ENCODE data around the gene STX1B. TPM values are rescaled to one million over a fixed set of nuclear protein-coding genes. Genes with fewer than 3 reads are reported as not detected.

The STX1B gene
- total and polyA plus RNA-seq, 2 donors (not counting 3 experiments of a cell fraction or from before 2014, with no cell fraction given): 0.11 to 0.14 TPM

DNA sequence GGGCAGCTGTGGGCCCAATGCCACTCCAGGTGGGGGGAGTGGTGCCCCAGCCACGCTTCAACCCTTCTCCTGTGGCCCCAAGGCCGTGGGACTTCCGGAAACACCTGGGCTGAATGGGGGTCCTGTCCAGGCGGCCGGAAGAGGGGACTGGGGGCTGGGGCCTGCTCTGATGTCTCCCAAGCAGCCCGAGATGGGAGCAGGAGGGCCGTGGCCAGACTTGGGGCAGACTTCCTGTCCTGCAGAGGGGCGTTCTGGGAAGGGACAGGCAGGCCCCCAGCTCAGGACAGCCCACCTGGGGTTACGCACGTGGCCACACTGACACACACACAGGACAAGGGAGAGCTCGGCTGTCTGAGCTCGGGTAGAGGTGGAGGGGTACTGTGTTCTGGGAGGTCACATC is 20.3 kb downstream of the STX1B start:
- no peak overlapping the region for H2AFZ ChIP-seq (ENCODE audit: low read depth, low read length)
- no peaks in the 10 kb centered on the region for H3K79me2 ChIP-seq (ENCODE audit: control insufficient read depth, insufficient read depth, low read length)
- no peak overlapping the region for H3K4me2 ChIP-seq (ENCODE audit: insufficient read depth, low read length)
- intact Hi-C loops (cut with micrococcal nuclease): no loop called here
- DNase-seq (ENCODE audit: low read depth, low spot score) (no peak), FAIRE-seq (no peak)
- H3K9ac ChIP-seq (replicated peaks; ENCODE audit: extremely low read depth, insufficient read depth, low read length): no peak overlapping the region
- no peaks in the 10 kb centered on the region for H3K9me1 ChIP-seq (replicated peaks; ENCODE audit: control insufficient read depth, extremely low read depth, insufficient read depth, low read length)
- dilution Hi-C loops (cut with MboI; ENCODE audit: extremely low pct_ligation_motif_present, low sequenced_read_pairs): no loop called here
- CTCF ChIA-PET: no interaction called here
- no peaks in the 10 kb centered on the region for H3K27me3 ChIP-seq (ENCODE audit: control insufficient read depth in 2 of 2, insufficient read depth in 2 of 2, low read length in 2 of 2)
- H4K20me1 ChIP-seq (replicated peaks; ENCODE audit: control insufficient read depth, extremely low read depth, insufficient read depth, low read length): no peaks in the 10 kb centered on the region
- no TSS peak for BruUV-seq (replicated peaks)
- TF ChIP-seq EZH2 (IDR thresholded peaks at IDR 0.05; ENCODE audit: borderline replicate concordance, low read depth, low read length, severe bottlenecking): no peak
- TF ChIP-seq JUN (IDR thresholded peaks at IDR 0.05; ENCODE audit: borderline replicate concordance, insufficient read depth, insufficient read length, low read depth): no peak
- no peak overlapping the region for H3K27ac ChIP-seq (ENCODE audit: insufficient read depth, low read depth, low read length)
- H3K4me3 ChIP-seq (replicated peaks in 1 of 3; ENCODE audit: insufficient read depth in 1 of 3, low read depth in 1 of 3, low read length in 3 of 3): no peak overlapping the region
- no peaks in the 10 kb centered on the region for H3K36me3 ChIP-seq (ENCODE audit: control insufficient read depth in 2 of 2, extremely low read depth in 1 of 2, insufficient read depth in 2 of 2, low read length in 2 of 2)
- H3K9me3 ChIP-seq (replicated peaks; ENCODE audit: control insufficient read depth, insufficient read depth, low read length): no peaks in the 10 kb centered on the region
- no peaks in the 10 kb centered on the region for H3K4me1 ChIP-seq (ENCODE audit: control insufficient read depth, extremely low read depth, insufficient read depth, low read length)
- POLR2A ChIA-PET: no interaction called here

DNA sequence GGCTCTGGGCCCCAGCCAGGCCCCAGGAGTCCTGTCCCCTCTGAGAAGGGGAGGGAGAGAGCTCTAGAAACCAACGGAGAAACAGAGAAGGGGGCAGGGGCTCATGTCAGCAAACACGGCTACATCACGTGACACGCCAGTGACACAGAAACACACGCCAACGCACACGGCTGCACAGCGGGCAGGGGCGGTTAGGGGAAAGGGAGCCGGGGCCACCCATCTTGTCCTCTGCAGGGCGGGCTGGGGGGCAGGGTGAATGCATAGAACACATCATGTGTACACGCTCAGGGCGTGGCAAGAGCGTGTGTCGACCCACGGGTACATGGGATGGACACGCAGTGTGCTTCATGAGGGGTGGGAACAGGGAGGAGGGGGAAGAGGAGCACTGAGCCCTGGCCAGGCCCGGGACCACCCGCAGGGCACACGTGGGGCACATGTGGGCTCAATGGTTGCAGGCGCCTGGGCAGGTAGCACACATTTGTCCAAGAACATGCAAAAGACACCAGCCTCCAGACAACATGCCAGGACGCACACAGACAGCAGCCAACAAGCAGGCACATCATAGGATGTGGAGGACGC is 20.9 kb downstream of the STX1B start:
- no peak overlapping the region for H3K4me2 ChIP-seq (ENCODE audit: insufficient read depth, low read length)
- no peaks in the 10 kb centered on the region for H3K9me1 ChIP-seq (replicated peaks; ENCODE audit: control insufficient read depth, extremely low read depth, insufficient read depth, low read length)
- DNase-seq (ENCODE audit: low read depth, low spot score) (no peak), FAIRE-seq (no peak)
- no peaks in the 10 kb centered on the region for H3K4me1 ChIP-seq (ENCODE audit: control insufficient read depth, extremely low read depth, insufficient read depth, low read length)
- no peak for TF ChIP-seq EZH2 (IDR thresholded peaks at IDR 0.05; ENCODE audit: borderline replicate concordance, low read depth, low read length, severe bottlenecking)
- no peak for TF ChIP-seq POLR2A (IDR thresholded peaks at IDR 0.05; ENCODE audit: low read depth, low read length)
- no peak for TF ChIP-seq FOS (IDR thresholded peaks at IDR 0.05; ENCODE audit: borderline replicate concordance, insufficient read depth, low read length)
- no peak for TF ChIP-seq GATA2 (IDR thresholded peaks at IDR 0.05; ENCODE audit: insufficient read depth, insufficient read length, low read depth, low read length)
- TF ChIP-seq MYC (IDR thresholded peaks at IDR 0.05; ENCODE audit: low read depth, low read length): no peak
- TF ChIP-seq POLR2AphosphoS5 (IDR thresholded peaks at IDR 0.05; ENCODE audit: insufficient read depth, low read depth, low read length): no peak
- TF ChIP-seq JUN (IDR thresholded peaks at IDR 0.05; ENCODE audit: borderline replicate concordance, insufficient read depth, insufficient read length, low read depth): no peak
- TF ChIP-seq, protein P1, sequence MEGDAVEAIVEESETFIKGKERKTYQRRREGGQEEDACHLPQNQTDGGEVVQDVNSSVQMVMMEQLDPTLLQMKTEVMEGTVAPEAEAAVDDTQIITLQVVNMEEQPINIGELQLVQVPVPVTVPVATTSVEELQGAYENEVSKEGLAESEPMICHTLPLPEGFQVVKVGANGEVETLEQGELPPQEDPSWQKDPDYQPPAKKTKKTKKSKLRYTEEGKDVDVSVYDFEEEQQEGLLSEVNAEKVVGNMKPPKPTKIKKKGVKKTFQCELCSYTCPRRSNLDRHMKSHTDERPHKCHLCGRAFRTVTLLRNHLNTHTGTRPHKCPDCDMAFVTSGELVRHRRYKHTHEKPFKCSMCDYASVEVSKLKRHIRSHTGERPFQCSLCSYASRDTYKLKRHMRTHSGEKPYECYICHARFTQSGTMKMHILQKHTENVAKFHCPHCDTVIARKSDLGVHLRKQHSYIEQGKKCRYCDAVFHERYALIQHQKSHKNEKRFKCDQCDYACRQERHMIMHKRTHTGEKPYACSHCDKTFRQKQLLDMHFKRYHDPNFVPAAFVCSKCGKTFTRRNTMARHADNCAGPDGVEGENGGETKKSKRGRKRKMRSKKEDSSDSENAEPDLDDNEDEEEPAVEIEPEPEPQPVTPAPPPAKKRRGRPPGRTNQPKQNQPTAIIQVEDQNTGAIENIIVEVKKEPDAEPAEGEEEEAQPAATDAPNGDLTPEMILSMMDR (IDR thresholded peaks at IDR 0.05; ENCODE audit: extremely low read depth in 1 of 2, insufficient read depth in 1 of 2, low read depth in 1 of 2, low read length in 2 of 2): no peak
- TF ChIP-seq, protein P2, sequence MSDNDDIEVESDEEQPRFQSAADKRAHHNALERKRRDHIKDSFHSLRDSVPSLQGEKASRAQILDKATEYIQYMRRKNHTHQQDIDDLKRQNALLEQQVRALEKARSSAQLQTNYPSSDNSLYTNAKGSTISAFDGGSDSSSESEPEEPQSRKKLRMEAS (IDR thresholded peaks at IDR 0.05; ENCODE audit: insufficient read depth, insufficient read length): no peak
- POLR2A ChIA-PET: no interaction called here
- H3K79me2 ChIP-seq (ENCODE audit: control insufficient read depth, insufficient read depth, low read length): no peaks in the 10 kb centered on the region
- H2AFZ ChIP-seq (ENCODE audit: low read depth, low read length): no peak overlapping the region
- H3K27me3 ChIP-seq (ENCODE audit: control insufficient read depth in 2 of 2, insufficient read depth in 2 of 2, low read length in 2 of 2): no peaks in the 10 kb centered on the region
- intact Hi-C loops (cut with micrococcal nuclease): loop anchor here (10.0 kb wide), 1 partner anchor 705 kb away; no protein-coding TSS in a partner anchor
- no peaks in the 10 kb centered on the region for H3K36me3 ChIP-seq (ENCODE audit: control insufficient read depth in 2 of 2, extremely low read depth in 1 of 2, insufficient read depth in 2 of 2, low read length in 2 of 2)
- no peaks in the 10 kb centered on the region for H3K9me3 ChIP-seq (replicated peaks; ENCODE audit: control insufficient read depth, insufficient read depth, low read length)
- no TSS peak for BruUV-seq (replicated peaks)
- H3K9ac ChIP-seq (replicated peaks; ENCODE audit: extremely low read depth, insufficient read depth, low read length): no peak overlapping the region
- dilution Hi-C loops (cut with MboI; ENCODE audit: extremely low pct_ligation_motif_present, low sequenced_read_pairs): no loop called here
- H3K27ac ChIP-seq (ENCODE audit: insufficient read depth, low read depth, low read length): no peak overlapping the region
- H3K4me3 ChIP-seq (replicated peaks in 1 of 3; ENCODE audit: insufficient read depth in 1 of 3, low read depth in 1 of 3, low read length in 3 of 3): no peak overlapping the region
- CTCF ChIA-PET: no interaction called here
- H4K20me1 ChIP-seq (replicated peaks; ENCODE audit: control insufficient read depth, extremely low read depth, insufficient read depth, low read length): no peaks in the 10 kb centered on the region

Data from endothelial cell of umbilical vein (primary cell).